Smooth muscle cell of the brain vasculature (primary cell): ENCODE results near the gene NR5A1.

Experiments
- DNase-seq: peaks from one replicate; pipeline ENCODE4 v3.0.0-alpha.2; 2012; ENCODE audit warnings: low read depth, low spot score

The NR5A1 gene

DNA sequence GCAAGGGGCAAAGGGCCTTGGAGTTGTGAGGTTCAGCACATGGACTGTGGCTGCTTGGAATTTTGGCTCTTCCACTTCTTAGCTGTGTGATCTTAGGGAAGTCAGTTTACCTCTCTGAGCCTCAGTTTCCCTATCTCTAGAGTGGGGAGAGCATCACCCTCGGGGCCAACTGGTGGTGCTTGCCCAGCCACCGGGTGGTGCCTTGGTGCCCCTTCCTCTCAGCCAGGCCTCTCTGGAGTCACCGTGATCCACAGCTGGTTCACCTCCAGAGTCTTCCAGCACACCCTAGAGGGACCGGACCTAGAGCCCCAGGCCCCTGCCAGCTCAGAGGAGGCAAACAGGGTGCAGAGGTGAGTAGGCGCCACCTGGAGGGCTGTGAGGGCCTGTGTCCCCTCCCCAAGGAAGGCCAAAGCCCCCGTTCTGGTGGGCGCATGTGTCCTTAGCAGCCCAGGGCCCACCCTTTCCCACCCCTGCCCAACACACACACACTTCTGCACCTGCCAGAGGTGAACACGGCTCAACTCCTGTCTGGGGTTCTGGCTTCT lies 49.2 kb downstream of the NR5A1 start:
- DNase-seq: no peak

DNA sequence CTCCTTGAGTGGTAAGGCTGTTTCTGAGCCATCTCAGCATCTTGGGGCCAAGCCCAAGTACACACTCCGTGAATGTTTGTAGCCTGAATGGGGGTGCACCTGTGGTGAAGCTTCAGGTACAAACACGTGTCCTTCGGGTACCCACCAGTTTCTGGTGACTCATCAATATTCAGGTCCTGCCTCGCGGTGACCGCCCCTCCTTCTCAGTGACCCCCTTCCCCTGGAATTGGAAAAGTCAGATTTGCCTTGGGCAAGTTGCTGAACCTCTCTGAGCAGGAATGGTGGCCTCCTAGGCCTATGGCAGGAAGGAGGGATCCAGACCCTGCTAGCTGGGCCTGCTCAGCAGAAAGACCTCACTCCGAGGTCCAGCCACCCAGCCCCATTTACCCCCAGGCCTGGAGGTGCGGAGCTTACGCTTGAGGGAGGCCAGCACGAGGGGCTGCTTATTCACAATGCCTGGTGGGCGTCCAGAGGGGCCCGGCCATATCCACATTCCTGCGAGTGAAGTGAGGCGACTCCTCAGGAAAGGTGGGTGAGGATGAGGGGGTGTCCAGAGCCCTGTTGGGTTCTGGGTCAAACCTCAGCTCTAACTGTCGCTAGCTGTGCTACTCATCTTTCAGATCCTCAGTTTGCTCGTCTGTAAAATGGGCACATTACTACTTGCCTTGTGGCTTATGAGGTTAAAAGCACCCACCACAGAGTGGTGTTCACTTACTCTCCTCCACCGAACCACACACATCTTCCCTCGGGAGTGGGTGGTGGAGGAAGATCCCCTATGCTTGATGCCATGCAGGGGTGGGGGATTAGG lies 49.9 kb downstream of the NR5A1 start:
- DNase-seq: no peak

DNA sequence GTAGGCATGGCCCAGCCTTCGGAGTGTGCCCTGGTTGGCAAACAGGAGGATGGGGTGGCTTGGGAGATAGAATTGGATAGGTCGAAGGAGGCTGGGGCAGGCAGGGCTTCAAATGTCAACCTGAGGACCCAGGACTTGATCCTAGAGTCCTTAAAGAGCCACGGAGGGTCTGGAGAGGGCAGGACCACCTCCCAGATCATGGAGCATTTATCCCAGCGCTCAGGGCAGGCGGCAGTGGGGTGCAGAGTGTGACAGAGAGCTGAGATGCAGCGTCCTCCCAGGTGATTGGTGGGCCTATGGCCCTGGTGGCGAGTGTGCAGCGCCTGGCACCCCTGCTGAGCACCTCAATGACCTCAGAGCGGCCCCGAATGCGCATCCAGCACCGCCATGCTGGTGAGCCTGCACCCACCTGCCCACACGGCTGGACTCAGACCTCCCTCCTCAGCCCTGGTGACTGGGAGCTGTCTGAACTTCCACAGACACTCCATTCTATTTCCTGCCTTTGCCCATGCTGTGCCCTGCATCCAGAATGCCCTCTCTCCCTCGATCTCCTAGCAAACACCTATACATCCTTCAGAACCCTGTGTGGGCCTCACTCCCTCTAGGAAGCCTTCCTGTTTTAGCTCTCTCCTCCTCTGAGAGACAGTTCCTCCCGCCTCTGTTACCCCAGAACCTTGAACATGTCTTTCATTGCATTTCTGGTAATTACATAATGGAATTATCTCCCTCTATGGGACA lies 50.7 kb downstream of the NR5A1 start:
- no peak for DNase-seq

DNA sequence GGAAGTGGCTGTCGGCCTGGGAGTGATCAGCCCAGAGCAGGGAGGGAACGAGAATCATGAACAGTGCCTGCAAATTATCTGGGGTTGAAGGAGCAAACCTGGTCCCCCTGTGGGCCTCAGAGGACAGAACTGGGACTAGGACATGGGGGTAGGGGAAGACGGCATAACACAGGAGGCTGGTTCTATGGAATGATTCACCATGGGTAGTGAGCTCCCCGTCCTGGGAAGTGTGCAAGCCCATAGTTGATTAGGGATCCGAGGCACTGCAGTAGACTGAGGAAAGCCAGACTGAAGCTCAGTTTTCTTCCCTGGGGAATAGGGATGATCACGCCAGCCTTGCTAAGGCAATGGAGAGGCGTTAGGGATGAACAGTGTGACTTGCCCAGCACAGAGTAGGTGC lies 51.4 kb downstream of the NR5A1 start:
- DNase-seq: no peak

DNA sequence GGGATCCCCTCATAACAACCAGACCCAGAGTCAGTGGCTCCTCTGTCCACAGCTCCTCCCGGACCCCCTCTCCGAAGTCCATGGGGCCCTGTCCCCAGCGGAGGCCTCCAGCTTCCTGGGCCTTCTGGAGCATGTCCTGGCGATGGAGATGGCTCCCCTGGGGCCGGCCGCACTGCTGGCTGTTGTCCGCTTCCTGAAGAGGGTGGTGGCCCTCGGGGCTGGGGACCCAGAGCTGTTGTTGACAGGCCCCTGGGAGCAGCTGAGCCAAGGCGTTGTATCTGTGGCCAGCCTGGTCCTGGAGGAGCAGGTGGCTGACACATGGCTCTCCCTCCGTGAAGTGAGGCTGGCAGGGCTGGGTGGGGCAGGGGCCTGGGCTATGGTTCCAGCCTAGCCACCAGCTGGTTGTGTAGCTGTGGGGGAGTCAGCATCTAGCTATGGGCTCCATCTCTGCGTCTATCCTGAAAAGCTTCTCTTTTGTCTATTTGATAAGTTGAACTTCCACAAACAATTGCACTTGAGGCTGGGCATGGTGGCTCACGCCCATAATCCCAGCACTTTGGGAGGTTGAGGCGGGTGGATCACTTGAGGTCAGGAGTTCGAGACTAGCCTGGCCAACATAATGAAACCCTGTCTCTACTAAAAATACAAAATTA lies 52.3 kb downstream of the NR5A1 start:
- no peak for DNase-seq

DNA sequence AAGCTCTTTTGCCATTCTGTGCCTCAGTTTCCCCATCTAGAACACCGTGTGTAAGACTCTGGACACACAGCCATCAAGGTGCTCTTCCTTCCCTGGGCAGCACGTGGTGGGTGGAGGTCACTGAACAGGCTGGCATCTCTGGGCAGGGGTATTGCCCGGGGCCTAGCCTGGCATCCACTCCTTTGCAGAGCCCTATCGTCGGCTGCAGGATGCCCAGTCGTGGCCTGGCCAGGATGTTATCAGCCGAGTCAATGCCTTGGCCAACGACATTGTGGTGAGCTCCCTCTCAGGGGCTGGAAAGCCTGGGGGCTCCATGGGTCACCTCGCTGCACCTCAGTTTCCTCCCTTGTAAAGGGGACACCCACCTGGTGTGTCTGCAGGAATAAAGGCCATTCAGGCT lies 52.9 kb downstream of the NR5A1 start:
- DNase-seq: no peak

DNA sequence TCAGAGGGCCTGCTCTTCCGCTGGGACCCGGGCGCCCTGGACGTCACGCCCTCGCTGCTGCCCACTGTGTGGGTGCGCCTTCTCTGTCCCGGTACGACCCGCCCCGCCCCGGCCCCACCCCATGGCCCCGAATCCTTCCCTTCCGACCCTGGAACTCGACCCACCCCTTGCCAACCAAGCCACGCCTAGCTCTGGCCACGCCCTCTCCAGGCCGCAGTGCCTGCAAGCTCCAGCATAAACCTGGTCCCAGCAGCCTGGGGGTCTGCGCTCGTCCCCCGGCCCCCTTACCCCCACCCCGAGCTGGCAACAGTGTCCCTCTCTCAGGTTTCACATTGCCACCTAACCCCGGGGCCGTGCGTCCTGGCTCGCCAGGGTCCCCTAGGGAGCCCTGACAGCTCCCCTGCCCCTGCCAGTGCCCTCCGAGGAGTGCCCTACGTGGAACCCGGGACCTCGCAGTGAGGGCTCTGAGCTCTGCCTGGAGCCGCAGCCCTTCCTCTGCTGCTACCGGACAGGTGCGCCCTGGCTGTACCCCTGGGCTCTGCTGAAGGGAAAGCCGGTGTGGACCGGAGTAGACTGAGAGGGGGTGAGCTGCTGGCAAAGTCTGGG lies 53.5 kb downstream of the NR5A1 start:
- no peak for DNase-seq

DNA sequence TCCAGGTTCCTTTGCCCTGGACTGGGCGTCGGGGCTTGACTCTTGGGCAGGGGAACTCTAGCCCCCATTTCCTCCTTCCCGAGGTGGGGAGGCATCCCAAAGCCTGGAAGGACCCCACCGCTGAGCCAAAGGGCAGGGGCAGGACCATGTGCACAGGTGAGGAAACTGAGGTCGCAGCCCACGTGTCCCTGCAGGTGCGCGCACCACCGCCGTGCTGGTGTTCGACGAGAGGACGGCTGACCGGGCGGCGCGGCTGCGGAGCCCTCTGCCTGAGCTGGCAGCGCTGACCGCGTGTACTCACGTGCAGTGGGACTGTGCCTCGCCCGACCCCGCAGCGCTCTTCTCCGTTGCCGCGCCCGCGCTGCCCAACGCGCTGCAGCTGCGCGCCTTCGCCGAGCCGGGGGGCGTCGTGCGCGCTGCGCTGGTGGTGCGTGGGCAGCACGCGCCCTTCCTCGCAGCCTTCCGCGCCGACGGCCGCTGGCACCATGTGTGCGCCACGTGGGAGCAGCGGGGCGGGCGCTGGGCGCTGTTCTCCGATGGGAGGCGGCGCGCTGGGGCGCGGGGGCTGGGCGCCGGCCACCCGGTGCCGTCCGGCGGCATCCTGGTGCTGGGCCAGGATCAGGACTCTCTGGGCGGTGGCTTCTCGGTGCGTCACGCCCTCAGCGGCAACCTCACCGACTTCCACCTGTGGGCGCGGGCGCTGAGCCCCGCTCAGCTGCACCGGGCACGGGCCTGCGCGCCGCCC lies 54.2 kb downstream of the NR5A1 start:
- no peak for DNase-seq

DNA sequence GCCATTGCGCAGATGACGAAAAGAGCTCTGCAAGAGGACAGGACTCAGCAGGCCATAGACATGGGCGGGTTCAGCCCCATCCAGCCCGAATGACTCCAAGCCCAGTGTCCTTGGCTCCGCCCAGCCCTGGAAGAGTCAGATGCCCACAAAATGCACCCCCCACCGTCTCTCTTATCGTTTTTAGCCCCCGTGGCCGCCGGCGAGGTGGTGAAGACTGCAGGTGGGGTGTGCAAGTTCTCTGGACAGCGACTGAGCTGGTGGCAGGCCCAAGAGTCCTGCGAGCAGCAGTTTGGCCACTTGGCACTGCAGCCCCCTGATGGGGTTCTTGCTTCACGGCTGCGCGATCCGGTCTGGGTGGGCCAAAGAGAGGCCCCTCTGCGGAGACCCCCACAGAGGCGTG lies 54.9 kb downstream of the NR5A1 start:
- no peak for DNase-seq

DNA sequence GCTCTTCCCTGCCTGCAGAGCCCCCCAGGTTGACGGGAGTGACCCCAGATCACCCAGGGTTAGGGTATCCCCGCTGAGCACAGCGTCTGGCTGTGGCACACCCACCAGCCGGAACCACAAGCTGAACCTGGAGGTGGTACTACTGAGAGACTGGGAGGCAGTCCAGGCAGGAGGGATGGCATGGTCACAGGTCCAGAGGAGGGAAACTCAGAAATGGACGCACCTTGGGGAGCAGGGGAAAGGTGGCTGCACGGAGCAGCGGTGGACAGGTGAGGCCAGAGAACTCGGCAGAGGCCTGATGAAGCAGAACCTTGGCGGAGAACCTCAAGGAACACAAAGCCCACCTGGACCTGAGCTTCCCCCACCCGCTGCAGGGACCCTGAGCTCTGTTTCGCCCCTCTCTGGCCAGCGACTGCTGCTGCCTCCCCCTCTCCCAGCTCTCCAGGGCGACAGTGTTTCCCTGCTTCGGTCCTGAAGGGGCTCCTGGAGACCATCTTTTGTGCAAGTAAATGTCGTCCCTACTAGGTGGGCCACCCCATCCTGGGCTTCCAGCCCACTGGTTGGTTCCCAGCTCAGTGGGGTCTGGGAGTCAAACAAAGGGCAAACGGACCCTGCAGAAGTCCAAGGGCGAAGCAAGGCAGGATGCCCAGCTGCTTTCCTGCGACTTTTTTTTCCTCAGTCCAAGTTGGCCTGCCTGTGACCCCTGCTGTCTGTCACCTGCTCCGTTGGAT lies 56.1 kb downstream of the NR5A1 start:
- DNase-seq: no peak

DNA sequence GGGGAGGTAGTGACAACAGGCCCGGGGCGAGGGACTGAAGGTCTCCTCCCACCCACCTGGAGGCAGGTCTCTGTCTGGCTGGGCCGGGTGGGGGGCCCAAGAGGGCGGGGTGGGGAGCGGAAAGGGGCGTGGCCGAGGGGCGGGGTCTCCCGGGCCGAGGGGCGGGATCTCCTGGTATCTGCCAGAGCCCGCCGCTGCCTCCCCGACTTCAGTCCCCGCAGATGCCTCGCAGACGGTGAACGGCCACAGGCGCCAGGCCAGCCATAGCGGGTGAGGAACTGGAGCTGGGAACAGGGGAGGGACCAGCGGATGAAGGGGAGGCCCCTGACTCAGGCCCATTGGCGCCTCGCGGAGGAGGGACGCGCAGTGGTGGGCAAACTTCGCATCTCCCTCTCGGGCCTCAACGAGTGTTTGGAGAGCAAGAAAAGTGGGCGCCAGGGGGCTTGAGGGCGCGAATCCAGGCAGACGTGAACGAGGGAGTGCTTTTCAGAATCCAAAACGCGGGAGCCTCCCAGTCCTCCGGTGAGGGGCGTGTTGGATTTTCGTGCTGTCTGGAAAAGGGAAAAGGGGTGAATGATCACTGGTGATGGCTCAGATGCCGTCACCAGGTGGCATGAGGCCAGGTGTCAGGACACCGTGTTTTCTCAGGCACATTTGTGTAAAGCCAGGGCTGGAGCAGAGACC lies 56.8 kb downstream of the NR5A1 start, which contains the start of gene ADGRD2:
TSS of gene ADGRD2 (plus strand) at position 211 of the 684 bp plus-strand sequence. CDS start 1,216 bp downstream, outside the sequence.
- DNase-seq: no peak

DNA sequence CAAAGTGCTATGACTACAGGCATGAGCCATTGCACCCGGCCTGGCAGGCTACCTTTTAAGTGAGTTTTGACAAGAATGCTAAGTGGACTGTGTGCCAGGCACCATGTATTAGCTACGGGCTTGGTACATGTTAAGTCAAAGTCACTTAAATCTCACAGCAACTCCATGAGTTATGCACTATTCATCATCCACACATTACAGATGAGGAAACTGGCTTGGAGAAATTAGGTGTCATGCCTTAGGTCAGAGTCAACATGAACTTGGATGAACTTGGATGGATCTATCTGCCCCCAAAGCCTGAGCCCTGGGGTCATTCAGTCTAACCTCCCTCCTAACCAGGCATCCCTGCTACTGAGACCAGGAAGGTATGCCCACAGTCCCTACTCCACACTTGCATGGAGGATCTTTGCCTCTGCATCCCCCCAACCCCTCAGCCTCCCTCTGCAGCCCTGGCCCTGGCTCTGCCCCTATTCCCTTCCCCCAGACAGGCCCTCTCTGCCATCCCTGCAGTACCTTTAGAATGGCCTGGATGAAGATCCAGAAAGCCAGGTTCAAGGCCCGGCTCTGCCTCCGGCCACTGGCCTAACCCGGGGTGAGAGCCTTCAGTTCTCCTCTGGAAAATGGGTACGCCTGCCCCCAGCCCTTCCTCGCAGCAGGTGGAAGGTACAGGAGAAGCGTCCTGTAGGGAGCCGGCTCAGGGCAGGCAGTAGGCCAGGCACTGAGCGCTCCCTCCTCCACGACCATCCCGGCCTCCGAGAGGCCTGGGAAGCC lies 57.6 kb downstream of the NR5A1 start:
- DNase-seq: no peak

DNA sequence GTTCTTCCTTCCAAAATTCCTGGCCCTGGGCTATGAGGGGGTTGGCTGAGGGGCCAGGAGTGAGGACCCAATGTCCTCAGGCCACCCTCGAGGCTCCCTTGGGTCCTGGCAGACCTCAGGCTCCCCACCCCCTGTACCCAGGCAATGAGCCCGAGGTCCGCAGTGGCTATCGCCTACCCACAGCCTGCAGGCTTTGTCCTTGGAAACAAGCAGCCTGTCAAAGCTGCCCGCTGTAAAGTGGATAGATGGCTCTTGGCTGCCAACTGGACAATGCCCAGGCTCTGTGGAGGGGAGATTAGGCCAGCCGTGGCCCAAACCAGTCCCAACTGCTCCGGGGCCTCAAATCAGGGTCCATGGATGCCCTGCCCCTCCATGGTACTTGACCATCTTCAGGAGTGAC lies 59.2 kb downstream of the NR5A1 start:
- DNase-seq: no peak

DNA sequence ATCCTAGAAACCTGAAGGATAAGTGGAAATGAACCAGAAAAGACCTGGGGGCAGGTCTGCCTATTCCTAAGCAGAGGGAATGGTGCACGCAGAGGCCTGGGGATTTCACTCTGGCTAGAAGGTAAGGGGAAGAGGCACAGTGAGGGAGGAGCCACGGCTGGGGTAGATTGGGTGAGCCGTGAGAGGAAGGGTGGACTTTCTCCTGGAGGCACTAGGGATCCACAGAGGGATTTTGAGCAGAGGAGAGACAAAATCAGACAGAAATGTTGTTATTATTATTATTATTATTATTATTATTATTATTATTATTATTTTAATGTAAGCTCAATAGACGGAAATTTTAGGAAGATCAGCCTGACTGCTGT lies 59.9 kb downstream of the NR5A1 start:
- DNase-seq: no peak

DNA sequence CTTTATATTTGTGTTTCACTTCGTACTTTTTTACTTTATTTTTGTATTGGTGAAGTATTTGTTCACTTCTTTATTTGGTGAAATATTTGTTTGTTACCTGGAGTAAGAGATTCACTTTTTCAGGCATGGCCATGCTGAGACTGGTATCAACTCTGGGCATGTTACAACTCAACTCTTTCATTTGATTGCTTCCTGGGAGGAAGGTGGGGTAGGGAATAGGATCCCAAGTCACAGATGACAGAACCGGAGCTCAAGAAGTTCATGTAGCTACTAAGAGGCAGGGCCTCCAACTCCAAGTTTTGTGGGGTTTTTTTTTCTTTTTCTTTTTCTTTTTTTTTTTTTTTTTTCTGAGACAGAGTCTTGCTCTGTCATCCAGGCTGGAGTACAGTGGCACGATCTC lies 63.0 kb downstream of the NR5A1 start:
- DNase-seq: no peak

DNA sequence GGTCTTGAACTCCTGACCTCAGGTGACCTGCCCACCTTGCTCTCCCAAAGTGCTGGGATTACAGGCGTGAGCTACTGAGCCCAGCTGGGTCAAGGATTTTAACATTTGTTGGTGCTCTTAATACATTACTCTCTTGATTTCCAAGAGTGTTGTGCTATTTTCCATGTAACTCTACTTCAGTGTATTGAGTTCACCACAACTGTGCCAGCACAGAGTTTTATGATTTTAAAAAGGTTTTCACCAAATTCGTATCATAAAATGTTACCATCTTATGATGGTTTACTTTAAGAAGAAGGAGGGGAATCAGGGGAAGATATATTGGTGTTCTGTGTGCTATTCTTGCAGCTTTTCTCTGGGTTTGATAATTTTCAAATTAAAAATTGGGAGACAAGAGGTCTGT lies 63.6 kb downstream of the NR5A1 start:
- DNase-seq: no peak

DNA sequence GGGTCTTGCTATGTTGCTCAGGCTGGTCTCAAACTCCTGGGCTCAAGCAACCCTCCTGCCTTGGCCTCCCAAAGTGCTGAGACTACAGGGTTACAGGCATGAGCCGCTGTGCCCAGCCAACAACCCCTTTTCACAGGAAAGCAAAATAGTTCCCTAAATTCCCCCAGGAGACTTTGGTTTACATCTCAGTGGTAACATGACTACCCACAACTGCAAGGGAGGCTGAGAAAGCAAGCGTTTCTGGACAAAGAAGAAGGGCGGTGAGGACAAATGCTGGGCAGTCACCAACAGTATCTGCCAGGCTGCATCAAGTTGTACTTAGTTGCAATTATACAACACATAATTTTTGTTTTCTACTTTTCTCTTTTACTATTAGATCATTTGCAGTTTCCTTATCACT lies 64.4 kb downstream of the NR5A1 start:
- DNase-seq: no peak

DNA sequence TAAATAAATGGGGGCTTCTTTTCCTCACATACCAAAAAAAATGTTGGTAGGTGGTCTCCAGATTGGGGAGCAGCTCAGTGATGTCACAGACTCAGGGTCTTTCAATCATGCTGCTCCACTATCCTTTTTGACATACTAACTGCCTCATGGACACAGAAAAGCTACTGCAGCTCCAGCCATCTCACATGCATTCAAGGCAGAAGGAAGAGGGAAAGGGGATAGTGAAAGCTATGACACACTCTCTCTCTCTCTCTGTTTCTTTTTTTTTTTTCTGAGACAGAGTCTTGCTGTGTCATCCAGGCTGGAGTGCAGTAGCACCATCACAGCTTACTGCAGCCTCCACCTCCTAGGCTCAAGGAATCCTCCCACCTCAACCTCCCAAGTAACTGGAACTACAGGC lies 64.8 kb downstream of the NR5A1 start:
- DNase-seq: no peak

DNA sequence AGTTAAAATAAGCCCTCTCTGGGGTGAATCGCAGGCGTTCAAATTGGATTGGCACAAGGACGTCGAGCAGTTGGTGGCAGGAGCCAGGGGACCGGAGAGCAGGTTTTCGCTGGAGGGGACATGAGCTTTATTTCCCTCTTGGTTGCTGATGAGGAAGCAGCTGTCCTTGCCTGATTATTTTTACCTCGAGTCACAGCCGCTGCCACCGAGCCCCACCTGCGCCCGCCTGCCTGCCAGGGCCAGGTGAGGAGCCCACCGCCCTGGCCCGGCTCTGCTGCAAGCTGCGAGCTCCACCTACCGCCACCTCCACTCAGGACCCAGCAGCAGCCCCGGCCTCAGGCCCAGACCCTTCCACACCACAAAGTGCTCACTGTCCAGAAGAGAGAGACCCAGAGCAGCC lies 65.9 kb downstream of the NR5A1 start:
- DNase-seq: no peak
